Loucy (cell line): ENCODE data around the gene ZIC1.

ENCODE experiments used
- H2AFZ ChIP-seq: fragments of 200-600 bp; sonication (generic); 2 replicates; pipeline ENCODE4 v1.6.0; 2016; ENCODE audit warnings: antibody characterized with exemption, mild to moderate bottlenecking, low read length, moderate library complexity
- H3F3A ChIP-seq: fragments of 200-600 bp; 2 replicates; pipeline ENCODE4 v1.6.0; 2016; ENCODE audit warnings: antibody characterized with exemption, low read depth, mild to moderate bottlenecking
- H3K27me3 ChIP-seq: fragments of 200-600 bp; sonication (generic); 2 replicates; pipeline ENCODE4 v1.6.1; 2014; ENCODE audit warnings: low read length, mild to moderate bottlenecking; ENCODE audit not compliant: insufficient read depth, poor library complexity, severe bottlenecking
- H3K36me3 ChIP-seq: fragments of 200-600 bp; sonication (generic); 2 replicates; pipeline ENCODE4 v1.6.1; 2016; ENCODE audit warnings: low read length; ENCODE audit not compliant: insufficient read depth
- H3K4me1 ChIP-seq: fragments of 200-600 bp; sonication (generic); 2 replicates; pipeline ENCODE4 v1.5.1; 2014; ENCODE audit warnings: low read length, mild to moderate bottlenecking; ENCODE audit not compliant: insufficient read depth, poor library complexity, severe bottlenecking
- H3K4me2 ChIP-seq: fragments of 200-600 bp; sonication (generic); 2 replicates; pipeline ENCODE4 v1.6.0; 2014; ENCODE audit warnings: antibody characterized with exemption, low read length, low read depth, mild to moderate bottlenecking; ENCODE audit not compliant: poor library complexity, severe bottlenecking
- H3K4me3 ChIP-seq: fragments of 200-600 bp; sonication (generic); 2 replicates; pipeline ENCODE4 v1.5.1; 2014; ENCODE audit warnings: low read length, mild to moderate bottlenecking, mixed read lengths; ENCODE audit not compliant: poor library complexity, severe bottlenecking
- H3K79me2 ChIP-seq: fragments of 200-600 bp; sonication (generic); 2 replicates; pipeline ENCODE4 v1.6.1; 2014; ENCODE audit warnings: low read length; ENCODE audit not compliant: insufficient read depth
- H3K9ac ChIP-seq: fragments of 200-600 bp; sonication (generic); 2 replicates; pipeline ENCODE4 v1.6.0; 2014; ENCODE audit warnings: mild to moderate bottlenecking, low read depth, low read length, moderate library complexity; ENCODE audit not compliant: poor library complexity, severe bottlenecking
- H3K9me2 ChIP-seq: fragments of 200-600 bp; sonication (generic); replicated peaks from 2 replicates; pipeline ENCODE4 v1.6.1; 2016; ENCODE audit warnings: low read depth, low read length, mixed read lengths
- H3K9me3 ChIP-seq: fragments of 200-600 bp; sonication (generic); 2 replicates; pipeline ENCODE4 v1.6.1; 2014; ENCODE audit warnings: mild to moderate bottlenecking, antibody characterized with exemption, low read length, low read depth; ENCODE audit not compliant: insufficient read depth
- H4K20me1 ChIP-seq: fragments of 200-600 bp; sonication (generic); 2 replicates; pipeline ENCODE4 v1.6.0; 2014; ENCODE audit warnings: antibody characterized with exemption, low read length, mild to moderate bottlenecking; ENCODE audit not compliant: insufficient read depth, poor library complexity, severe bottlenecking
- EZH2phosphoT487 ChIP-seq: fragments of 200-600 bp; IDR thresholded peaks from 2 replicates; pipeline ENCODE4 v1.6.1; 2018; ENCODE audit warnings: antibody characterized with exemption, mild to moderate bottlenecking, moderate library complexity, borderline replicate concordance
- TF ChIP-seq, protein P1 (sequence below): fragments of 200-600 bp; sonication (generic); conservative IDR thresholded peaks from 2 replicates; pipeline ENCODE4 v1.5.1; 2014; ENCODE audit warnings: mild to moderate bottlenecking, antibody characterized with exemption, low read length

Gene ZIC1

DNA sequence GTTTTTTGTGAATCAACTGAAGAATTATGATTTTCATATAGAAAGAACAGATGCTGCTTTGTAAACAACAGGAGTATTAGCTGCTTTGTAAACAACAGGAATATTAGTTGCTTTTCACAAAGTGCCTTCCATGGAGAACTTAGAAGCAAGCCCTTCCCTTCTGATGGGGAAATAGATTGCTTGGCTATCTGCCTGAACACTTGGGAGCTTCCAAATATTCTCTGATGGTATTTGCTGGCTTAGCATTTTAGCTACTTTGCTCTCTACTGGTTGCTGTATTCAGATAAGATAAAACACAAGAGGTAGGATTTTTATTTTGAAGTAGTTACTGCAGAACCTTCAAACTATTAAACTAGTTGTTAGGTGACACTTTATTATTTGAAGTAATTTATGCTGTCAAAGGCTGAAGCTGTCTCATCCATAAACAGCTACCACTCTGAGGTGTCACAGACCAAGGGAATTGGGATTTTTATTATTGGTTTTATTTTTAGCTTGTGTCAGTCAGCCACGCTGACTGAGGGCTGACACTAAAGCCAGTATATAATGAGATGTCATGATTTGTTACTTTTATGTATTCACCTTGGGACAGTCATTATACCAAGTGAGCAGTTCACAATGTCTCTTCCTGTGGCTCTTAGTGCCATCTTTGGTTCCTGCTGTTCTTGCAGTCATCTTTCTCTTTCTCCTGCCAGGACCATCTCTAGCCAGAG, 50.0 kb downstream of the ZIC1 start:
- TF ChIP-seq, protein P1, sequence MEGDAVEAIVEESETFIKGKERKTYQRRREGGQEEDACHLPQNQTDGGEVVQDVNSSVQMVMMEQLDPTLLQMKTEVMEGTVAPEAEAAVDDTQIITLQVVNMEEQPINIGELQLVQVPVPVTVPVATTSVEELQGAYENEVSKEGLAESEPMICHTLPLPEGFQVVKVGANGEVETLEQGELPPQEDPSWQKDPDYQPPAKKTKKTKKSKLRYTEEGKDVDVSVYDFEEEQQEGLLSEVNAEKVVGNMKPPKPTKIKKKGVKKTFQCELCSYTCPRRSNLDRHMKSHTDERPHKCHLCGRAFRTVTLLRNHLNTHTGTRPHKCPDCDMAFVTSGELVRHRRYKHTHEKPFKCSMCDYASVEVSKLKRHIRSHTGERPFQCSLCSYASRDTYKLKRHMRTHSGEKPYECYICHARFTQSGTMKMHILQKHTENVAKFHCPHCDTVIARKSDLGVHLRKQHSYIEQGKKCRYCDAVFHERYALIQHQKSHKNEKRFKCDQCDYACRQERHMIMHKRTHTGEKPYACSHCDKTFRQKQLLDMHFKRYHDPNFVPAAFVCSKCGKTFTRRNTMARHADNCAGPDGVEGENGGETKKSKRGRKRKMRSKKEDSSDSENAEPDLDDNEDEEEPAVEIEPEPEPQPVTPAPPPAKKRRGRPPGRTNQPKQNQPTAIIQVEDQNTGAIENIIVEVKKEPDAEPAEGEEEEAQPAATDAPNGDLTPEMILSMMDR = no peak
- TF ChIP-seq EZH2phosphoT487 = no peak
- H3K79me2 ChIP-seq = no peaks in the 10 kb centered on the region

DNA sequence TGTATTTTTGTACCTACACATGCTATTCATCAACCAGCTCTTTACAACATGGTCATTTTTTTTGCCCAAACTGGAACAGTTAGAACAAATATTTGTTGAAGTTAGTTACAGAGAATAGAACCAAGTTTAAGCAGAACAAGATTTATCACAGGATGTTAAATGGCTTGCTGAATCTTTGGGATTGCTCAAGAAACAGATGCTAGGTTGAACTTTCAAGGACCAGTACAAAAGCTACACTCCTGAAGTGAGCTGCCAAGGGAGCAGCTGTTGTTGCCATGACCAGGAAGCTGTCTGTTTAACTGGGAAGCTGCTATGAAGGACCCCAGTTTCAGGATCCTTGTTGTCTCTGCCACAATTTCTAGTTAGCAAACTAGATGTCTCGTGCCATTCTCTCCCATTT, 53.7 kb downstream of the ZIC1 start:
- H3K9me3 ChIP-seq = no peaks in the 10 kb centered on the region
- no peaks in the 10 kb centered on the region for H3K36me3 ChIP-seq
- no peak overlapping the region for H3K9ac ChIP-seq
- H3K4me3 ChIP-seq = no peak overlapping the region
- no peaks in the 10 kb centered on the region for H3K79me2 ChIP-seq
- no peaks in the 10 kb centered on the region for H3K27me3 ChIP-seq
- H3K4me2 ChIP-seq = no peak overlapping the region
- H4K20me1 ChIP-seq = no peaks in the 10 kb centered on the region
- H3K4me1 ChIP-seq = no peaks in the 10 kb centered on the region
- H3F3A ChIP-seq = no peaks in the 10 kb centered on the region
- H3K9me2 ChIP-seq = no peaks in the 10 kb centered on the region
- 0 out of 2 replicates have a peak overlapping the region, but pooled peaks have one; percentile 24 for H2AFZ ChIP-seq
- TF ChIP-seq, protein P1 = no peak
- TF ChIP-seq EZH2phosphoT487 = no peak

More for the DNA sequence above, 50.0 kb downstream of the ZIC1 start:
- H3K9me3 ChIP-seq = no peaks in the 10 kb centered on the region
- no peaks in the 10 kb centered on the region for H4K20me1 ChIP-seq
- no peak overlapping the region for H3K4me2 ChIP-seq
- no peaks in the 10 kb centered on the region for H3K27me3 ChIP-seq
- H3K36me3 ChIP-seq = no peaks in the 10 kb centered on the region
- no peaks in the 10 kb centered on the region for H3K9me2 ChIP-seq
- H3K9ac ChIP-seq = no peak overlapping the region
- H3K4me1 ChIP-seq = no peaks in the 10 kb centered on the region
- no peaks in the 10 kb centered on the region for H3F3A ChIP-seq
- no peak overlapping the region for H3K4me3 ChIP-seq
- H2AFZ ChIP-seq = no peak overlapping the region
